Measurements from ENCODE around the gene C11orf58.

The C11orf58 gene

DNA sequence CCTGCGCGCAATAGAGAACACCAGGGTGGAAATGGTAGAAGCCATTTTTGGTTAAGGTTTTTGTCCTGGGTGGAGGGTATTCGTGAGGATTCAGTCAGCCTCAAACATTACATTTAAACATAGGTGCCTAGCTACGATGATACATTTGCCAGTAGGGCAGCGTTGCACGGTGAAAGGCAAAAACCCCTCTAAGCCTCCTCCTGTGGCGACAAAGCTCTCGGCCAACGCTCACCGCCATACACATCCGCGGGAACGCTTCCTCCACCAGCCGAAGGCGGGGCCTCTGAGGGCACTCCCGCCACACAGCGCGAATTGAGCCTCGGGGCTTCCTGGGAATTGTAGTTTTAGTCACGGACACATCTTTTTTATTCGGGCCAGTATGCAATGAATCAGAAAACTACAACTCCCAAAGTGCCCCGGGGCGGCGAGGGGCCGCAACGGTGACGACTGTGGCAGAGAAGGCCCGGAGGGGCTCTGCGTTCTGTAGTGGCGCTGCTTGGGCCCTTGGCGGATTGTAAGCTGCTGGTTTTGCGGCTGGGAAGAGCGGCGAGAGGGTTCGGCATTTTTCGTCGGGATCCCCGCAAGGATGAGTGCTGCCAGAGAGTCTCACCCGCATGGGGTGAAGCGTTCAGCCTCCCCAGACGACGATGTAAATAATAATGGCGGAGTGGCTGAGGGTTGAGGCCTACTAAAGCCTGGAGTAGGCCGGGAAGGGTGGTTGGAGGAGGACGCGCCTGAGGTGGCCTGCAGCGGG, at the start of gene C11orf58:
C11orf58 (plus strand) TSS at position 455 of the 754 bp plus-strand sequence; CDS start at position 587, 132 bp downstream.
- peak; percentile 99 for DNase-seq (ENCODE audit: low read depth, low spot score)

DNA sequence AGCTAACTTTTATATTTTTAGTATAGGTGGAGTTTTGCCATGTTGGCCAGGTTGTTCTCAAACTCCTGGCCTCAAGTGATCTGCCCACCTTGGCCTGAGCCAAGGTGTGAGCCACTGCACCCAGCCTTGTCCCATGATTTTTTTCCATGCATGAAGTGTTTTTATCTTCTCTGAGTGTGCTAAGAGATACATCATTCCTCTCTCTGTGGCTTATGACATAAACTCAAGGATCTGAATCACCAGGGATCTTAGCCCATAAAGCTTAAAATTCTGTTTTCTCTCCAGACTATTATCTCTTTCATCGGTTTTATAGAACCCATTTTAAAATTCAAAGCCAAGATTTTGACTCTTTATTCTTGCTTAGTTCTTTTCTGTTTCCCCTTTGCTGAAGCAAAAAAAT, 48.4 kb upstream of the C11orf58 start:
- no peak for DNase-seq (ENCODE audit: low read depth, low spot score)

GRCh38 chr11:16703795-16704194, 34.7 kb upstream of the C11orf58 start:
- no peak for DNase-seq (ENCODE audit: low read depth, low spot score)

GRCh38 chr11:16713594-16713993, 24.9 kb upstream of the C11orf58 start:
- DNase-seq (ENCODE audit: low read depth, low spot score), result no peak

GRCh38 chr11:16722581-16723344, 15.7 kb upstream of the C11orf58 start:
- DNase-seq (ENCODE audit: low read depth, low spot score), result no peak

DNA sequence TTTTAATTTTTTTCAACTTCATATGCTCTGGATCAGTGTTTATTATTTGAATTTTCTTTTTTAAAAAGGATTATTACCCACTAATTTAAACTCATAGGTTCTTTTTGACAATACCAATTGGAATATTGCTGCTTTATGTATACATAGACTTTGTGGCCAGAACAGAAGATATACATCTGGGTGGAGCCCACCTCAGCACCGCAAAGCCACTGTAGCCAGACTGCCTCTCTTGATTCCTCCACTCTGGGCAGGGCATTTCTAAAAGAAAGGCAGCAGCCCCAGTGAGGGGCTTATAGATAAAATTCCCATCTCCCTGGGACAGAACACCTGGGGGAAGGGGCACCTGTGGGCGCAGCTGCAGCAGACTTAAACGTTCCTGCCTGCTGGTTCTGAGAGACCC, 10.6 kb upstream of the C11orf58 start:
- DNase-seq (ENCODE audit: low read depth, low spot score), result no peak

DNA sequence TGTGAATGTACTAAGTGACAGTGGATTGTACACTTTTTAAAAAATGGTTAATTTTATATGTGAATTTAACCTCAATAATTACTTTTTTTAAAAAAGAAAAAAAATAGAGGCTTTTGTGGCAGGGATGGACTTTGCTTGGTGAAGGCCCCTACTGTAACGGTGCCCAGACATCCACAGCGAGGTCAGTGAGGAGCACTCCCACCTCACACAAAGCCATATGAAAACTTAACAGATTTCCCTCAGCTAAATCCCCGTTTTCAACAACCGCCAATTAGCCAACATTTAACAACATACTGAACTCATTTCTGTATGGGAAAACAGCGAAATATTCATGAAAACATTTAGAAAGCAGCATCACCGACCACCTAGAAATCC, 642 bp upstream of the C11orf58 start:
- no peak for DNase-seq (ENCODE audit: low read depth, low spot score)

DNA sequence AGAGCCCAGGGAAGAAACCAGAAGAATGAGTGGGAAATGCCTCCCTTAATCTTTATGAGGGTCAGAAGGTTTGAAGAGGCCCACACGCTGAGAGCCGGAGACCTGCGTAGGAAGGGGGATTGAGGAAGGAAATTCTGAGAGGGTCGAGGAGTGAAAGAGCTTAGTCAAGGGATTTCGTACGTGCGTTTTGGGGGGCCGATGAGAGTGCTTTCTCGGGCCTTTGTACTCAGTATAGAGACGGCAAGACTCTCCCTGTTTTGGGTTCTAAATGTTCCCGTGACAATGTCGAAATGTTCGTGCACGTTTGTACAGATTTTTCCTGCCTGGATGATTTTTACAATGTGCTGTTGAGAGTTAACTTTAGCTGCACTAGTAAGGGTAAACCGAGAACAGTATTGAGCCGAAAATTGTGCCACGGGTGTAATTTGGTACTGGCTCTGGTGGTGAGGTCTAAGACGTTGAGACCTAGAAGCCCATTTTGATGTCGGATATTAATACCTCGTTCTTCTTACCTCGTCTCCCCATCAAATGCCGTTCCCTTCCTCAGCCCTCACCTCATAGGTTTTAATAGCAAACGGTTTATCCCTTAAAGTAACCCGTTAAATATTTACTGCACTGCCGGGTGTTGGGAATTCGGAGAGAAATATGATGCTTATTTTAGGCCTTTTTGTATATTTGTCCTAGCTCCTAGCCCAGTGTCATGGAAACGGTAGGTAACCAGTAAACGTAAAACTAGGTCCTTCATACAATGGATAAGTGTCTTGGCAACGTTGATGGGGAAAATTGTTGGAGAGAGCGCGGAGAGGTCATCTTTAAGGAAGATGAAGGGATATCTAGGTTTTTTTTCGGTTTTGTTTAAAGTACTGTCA, 734 bp downstream of the C11orf58 start:
- no peak for DNase-seq (ENCODE audit: low read depth, low spot score)

GRCh38 chr11:16741473-16741872, 3.0 kb downstream of the C11orf58 start:
- DNase-seq (ENCODE audit: low read depth, low spot score), result peak; percentile 22

GRCh38 chr11:16743478-16743877, 5.0 kb downstream of the C11orf58 start:
- no peak for DNase-seq (ENCODE audit: low read depth, low spot score)

- no peak for DNase-seq (ENCODE audit: low read depth, low spot score)
Measured at GRCh38 chr11:16744128-16744725, 5.8 kb downstream of the C11orf58 start.

- DNase-seq (ENCODE audit: low read depth, low spot score), result no peak
Measured at GRCh38 chr11:16745950-16746605, 7.6 kb downstream of the C11orf58 start.

GRCh38 chr11:16749092-16749491, 10.6 kb downstream of the C11orf58 start:
- DNase-seq (ENCODE audit: low read depth, low spot score), result no peak

- no peak for DNase-seq (ENCODE audit: low read depth, low spot score)
Measured at GRCh38 chr11:16749666-16750065, 11.2 kb downstream of the C11orf58 start.

DNA sequence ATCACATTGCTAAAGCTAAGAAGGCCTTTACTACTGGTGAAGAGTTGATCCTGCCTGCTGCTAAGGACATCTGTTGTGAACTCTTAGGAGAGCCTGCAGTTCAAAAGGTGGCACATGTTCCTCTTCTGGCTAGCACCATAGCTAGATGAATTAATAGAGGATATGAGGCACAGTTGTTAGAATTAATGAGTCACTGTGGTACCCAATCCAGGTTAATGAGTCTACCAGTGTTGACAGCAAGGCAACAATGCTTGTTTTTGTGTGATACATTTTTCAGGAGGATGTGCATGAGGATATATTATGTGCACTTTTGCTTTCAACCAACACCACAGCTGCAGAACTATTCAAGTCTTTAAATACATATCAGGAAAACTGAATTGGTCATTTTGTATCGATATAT, 12.0 kb downstream of the C11orf58 start:
- no peak for DNase-seq (ENCODE audit: low read depth, low spot score)

DNA sequence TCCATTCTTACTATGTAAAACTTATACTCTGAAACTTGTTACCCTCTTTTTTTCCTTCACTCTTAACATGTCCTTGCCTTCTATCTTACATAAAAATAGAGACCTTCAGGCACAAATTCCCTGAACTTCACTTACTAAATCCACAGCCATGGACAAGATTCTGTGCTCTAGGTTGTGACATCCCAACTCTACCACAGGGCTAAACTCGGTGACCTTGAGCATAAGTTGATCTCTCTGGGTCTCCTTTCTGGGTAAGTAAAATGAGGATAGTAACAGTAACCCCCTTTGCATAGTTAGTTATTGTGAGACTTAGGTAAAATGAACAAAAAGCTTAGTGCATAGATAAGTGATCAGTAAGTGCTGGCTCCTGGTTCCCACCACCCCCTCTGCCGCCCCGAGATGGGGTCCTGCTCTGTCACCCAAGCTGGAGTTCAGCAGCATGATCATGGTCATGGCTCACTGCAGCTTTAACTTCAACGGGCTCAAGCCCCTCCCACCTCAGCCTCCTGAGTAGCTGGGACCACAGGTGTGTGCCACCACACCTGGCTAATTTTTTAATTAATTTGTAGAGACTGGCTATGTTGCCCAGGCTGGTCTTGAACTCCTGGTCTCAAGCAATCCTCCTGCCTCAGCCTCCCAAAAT, 20.1 kb downstream of the C11orf58 start:
- DNase-seq (ENCODE audit: low read depth, low spot score), result no peak

DNA sequence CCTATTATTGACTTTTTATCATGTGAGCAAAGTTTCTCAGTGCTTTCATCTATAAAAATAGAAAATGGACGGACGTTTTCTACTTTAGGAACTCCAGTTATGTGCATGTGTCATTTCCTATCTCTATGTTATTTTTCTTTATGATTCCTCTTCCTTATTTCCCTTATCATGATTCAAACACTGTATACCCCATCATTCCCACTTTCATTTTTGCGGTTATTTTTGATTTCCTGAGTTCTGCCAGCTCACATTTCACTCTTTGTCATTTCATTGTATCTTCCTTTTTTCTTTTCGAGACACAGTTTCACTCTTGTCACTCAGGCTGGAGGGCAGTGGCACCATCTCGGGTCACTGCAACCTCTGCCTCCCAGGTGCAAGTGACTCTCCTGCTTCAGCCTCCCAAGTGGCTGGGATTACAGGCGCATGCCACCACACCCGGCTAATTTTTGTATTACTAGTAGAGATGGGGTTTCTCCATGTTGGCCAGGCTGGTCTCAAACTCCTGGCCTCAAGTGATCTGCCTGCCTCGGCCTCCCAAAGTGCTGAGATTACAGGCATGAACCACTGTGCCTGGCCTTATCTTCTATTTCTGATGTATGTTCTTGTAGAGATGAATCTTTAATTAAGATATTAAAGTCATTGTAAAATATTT, 21.5 kb downstream of the C11orf58 start:
- DNase-seq (ENCODE audit: low read depth, low spot score), result no peak

GRCh38 chr11:16763746-16764145, 25.3 kb downstream of the C11orf58 start:
- no peak for DNase-seq (ENCODE audit: low read depth, low spot score)

- no peak for DNase-seq (ENCODE audit: low read depth, low spot score)
Measured at GRCh38 chr11:16764888-16765287, 26.4 kb downstream of the C11orf58 start.

GRCh38 chr11:16767137-16767536, 28.7 kb downstream of the C11orf58 start:
- DNase-seq (ENCODE audit: low read depth, low spot score), result no peak

All from ELF-1 (cell line).